ENCODE measurements around the gene AFF3.
A peak's percentile ranks its signal among the peaks of the same experiment; 100 is the strongest.

Gene AFF3

GRCh38 chr2:99809259-99809900 lies 333.0 kb downstream of the AFF3 start:
- no peak for ATAC-seq

GRCh38 chr2:99808361-99809200 lies 333.8 kb downstream of the AFF3 start:
- no peak for ATAC-seq
- no peak for TF ChIP-seq GLIS3 (CRISPR knock-in tag; IDR thresholded peaks at IDR 0.05)
- no peak for TF ChIP-seq PPARA (CRISPR knock-in tag; IDR thresholded peaks at IDR 0.05; ENCODE audit: borderline replicate concordance)
- no peak for TF ChIP-seq PATZ1 (CRISPR knock-in tag; IDR thresholded peaks at IDR 0.05; ENCODE audit: borderline replicate concordance)
- no peak for TF ChIP-seq TCF4 (CRISPR knock-in tag; IDR thresholded peaks at IDR 0.05; ENCODE audit: borderline replicate concordance)
- no peak for TF ChIP-seq ZFP30 (CRISPR knock-in tag; IDR thresholded peaks at IDR 0.05)
- TF ChIP-seq ZC3H10 (CRISPR knock-in tag; IDR thresholded peaks at IDR 0.05) = no peak
- no peak for TF ChIP-seq ZFP3 (CRISPR knock-in tag; IDR thresholded peaks at IDR 0.05)
- no peak for TF ChIP-seq SNAI2 (CRISPR knock-in tag; IDR thresholded peaks at IDR 0.05)
- no peak for TF ChIP-seq TOX (CRISPR knock-in tag; IDR thresholded peaks at IDR 0.05; ENCODE audit: borderline replicate concordance)
- TF ChIP-seq ZNF70 (CRISPR knock-in tag; IDR thresholded peaks at IDR 0.05) = no peak
- TF ChIP-seq RARB (CRISPR knock-in tag; IDR thresholded peaks at IDR 0.05) = no peak

More at GRCh38 chr2:99809259-99809900, 333.0 kb downstream of the AFF3 start:
- TF ChIP-seq OSR1 (CRISPR knock-in tag; IDR thresholded peaks at IDR 0.05) (no peak), TOX (CRISPR knock-in tag; IDR thresholded peaks at IDR 0.05; ENCODE audit: borderline replicate concordance) (no peak), CREB5 (CRISPR knock-in tag; IDR thresholded peaks at IDR 0.05; ENCODE audit: low read depth) (no peak)

- peak; percentile 28; the same call in 1 of the 2 replicates for TF ChIP-seq ISL1 (CRISPR knock-in tag; IDR thresholded peaks at IDR 0.05)
- TF ChIP-seq ZNF565 (CRISPR knock-in tag; conservative IDR thresholded peaks at IDR 0.05; ENCODE audit: low read depth) = no peak
- ATAC-seq = peak; percentile 69
Measured at GRCh38 chr2:99806758-99807157, 335.6 kb downstream of the AFF3 start.

- no peak for TF ChIP-seq ZFP3 (CRISPR knock-in tag; IDR thresholded peaks at IDR 0.05)
- TF ChIP-seq ISL1 (CRISPR knock-in tag; IDR thresholded peaks at IDR 0.05) = no peak
- TF ChIP-seq ZNF8 (CRISPR knock-in tag; IDR thresholded peaks at IDR 0.05) = no peak
- TF ChIP-seq CSRNP3 (CRISPR knock-in tag; IDR thresholded peaks at IDR 0.05) = no peak
- no peak for TF ChIP-seq ESRRG (CRISPR knock-in tag; IDR thresholded peaks at IDR 0.05)
- TF ChIP-seq ZNF70 (CRISPR knock-in tag; IDR thresholded peaks at IDR 0.05) = no peak
- TF ChIP-seq ZC3H10 (CRISPR knock-in tag; IDR thresholded peaks at IDR 0.05) = no peak
- TF ChIP-seq TCF4 (CRISPR knock-in tag; IDR thresholded peaks at IDR 0.05; ENCODE audit: borderline replicate concordance) = no peak
- no peak for TF ChIP-seq BACH2 (CRISPR knock-in tag; IDR thresholded peaks at IDR 0.05; ENCODE audit: borderline replicate concordance)
- TF ChIP-seq ZNF565 (CRISPR knock-in tag; conservative IDR thresholded peaks at IDR 0.05; ENCODE audit: low read depth) = no peak
- TF ChIP-seq CSDC2 (CRISPR knock-in tag; IDR thresholded peaks at IDR 0.05) = no peak
- no peak for TF ChIP-seq GLIS3 (CRISPR knock-in tag; IDR thresholded peaks at IDR 0.05)
- no peak for TF ChIP-seq RARB (CRISPR knock-in tag; IDR thresholded peaks at IDR 0.05)
- TF ChIP-seq TSHZ2 (CRISPR knock-in tag; IDR thresholded peaks at IDR 0.05) = no peak
- TF ChIP-seq CREB5 (CRISPR knock-in tag; IDR thresholded peaks at IDR 0.05; ENCODE audit: low read depth) = no peak
- no peak for TF ChIP-seq PATZ1 (CRISPR knock-in tag; IDR thresholded peaks at IDR 0.05; ENCODE audit: borderline replicate concordance)
- ATAC-seq = no peak
Measured at GRCh38 chr2:99805930-99806476, 336.4 kb downstream of the AFF3 start.

Data from SK-N-SH treated with all-trans-retinoic acid at 6 μM for 48 hours (cell line).